HG03064 (cell line): Measurements from ENCODE around the gene MEAF6.
"Not testable (repeated sequence)": the region's sequence is repeated elsewhere in the genome, so short reads cannot be mapped to it uniquely, and the experiment has no call there.

Experiments used
- ATAC-seq: cut with Tn5 transposase; IDR thresholded peaks from one replicate; pipeline ENCODE4 v1.9.1; 2021; ENCODE audit warnings: low read depth; ENCODE audit not compliant: unreplicated experiment

The MEAF6 gene

GRCh38 chr1:37514350-37515184, at the start of gene MEAF6:
TSS of gene MEAF6 (minus strand) at chr1:37514766. CDS start at chr1:37514746, 20 bp downstream.
- peak; percentile 76 for ATAC-seq

GRCh38 chr1:37562984-37563383, 48.4 kb upstream of the MEAF6 start:
- ATAC-seq: no peak

- no peak for ATAC-seq
These were observed 46.9 kb upstream of the MEAF6 start for GRCh38 chr1:37561133-37562132.

- ATAC-seq: no peak
These were observed 46.0 kb upstream of the MEAF6 start for GRCh38 chr1:37560401-37561132.

- ATAC-seq: not testable (repeated sequence)
These were observed 45.4 kb upstream of the MEAF6 start for GRCh38 chr1:37559957-37560379.

GRCh38 chr1:37559080-37559479, 44.5 kb upstream of the MEAF6 start:
- no peak for ATAC-seq

GRCh38 chr1:37558411-37558810, 43.8 kb upstream of the MEAF6 start:
- no peak for ATAC-seq

- ATAC-seq: no peak
These were observed 42.8 kb upstream of the MEAF6 start for GRCh38 chr1:37557402-37557801.

GRCh38 chr1:37556712-37557196, 42.2 kb upstream of the MEAF6 start, which contains the start of gene DNALI1:
TSS of gene DNALI1 (plus strand) at chr1:37556940. CDS start at chr1:37556995, 55 bp downstream.
- no peak for ATAC-seq

- ATAC-seq: peak; percentile 77
These were observed 39.6 kb upstream of the MEAF6 start, which contains the start of gene SNIP1 for GRCh38 chr1:37553927-37554808. TSS of gene SNIP1 (minus strand) at chr1:37554293. CDS start at chr1:37554229, 64 bp downstream.

GRCh38 chr1:37553598-37553926, 39.0 kb upstream of the MEAF6 start:
- ATAC-seq: no peak

GRCh38 chr1:37549341-37549740, 34.8 kb upstream of the MEAF6 start:
- no peak for ATAC-seq

- no peak for ATAC-seq
These were observed 30.5 kb upstream of the MEAF6 start for GRCh38 chr1:37545019-37545418.

- ATAC-seq: no peak
These were observed 30.0 kb upstream of the MEAF6 start for GRCh38 chr1:37544530-37544929.

- ATAC-seq: no peak
These were observed 25.6 kb upstream of the MEAF6 start for GRCh38 chr1:37540036-37540785.

- ATAC-seq: not testable (repeated sequence)
These were observed 24.6 kb upstream of the MEAF6 start for GRCh38 chr1:37539154-37539553.

GRCh38 chr1:37537378-37537777, 22.8 kb upstream of the MEAF6 start:
- no peak for ATAC-seq

- no peak for ATAC-seq
These were observed 18.9 kb upstream of the MEAF6 start for GRCh38 chr1:37533317-37534093.
